ENCODE measurements around the gene STEAP1B.

The STEAP1B gene

DNA sequence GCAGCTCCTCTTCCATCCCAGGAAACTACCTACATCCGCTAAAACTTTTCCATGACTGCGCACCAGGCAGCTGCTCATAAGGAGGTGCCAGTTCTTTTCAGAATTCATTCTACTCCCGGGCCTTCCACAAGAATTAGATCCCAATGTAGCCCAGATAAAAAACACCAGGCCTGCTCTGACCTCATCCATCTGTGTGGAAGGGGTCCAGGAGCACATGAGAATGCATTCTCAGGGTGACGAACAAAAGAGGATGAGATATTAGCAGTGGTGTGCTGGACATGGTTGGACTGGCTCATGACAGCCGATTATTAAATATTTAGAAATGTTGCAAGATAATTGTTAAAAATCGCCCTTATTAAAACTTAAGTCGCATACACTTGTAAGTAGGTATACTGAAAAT is 43.2 kb upstream of the STEAP1B start:
- Histone ChIP-seq H3K79me2 (ENCODE audit: insufficient read depth, low read length) (no peaks in the 10 kb centered on the region), H3K4me3 (ENCODE audit: insufficient read depth, low read length, poor library complexity, severe bottlenecking) (no peak overlapping the region), H2AFZ (ENCODE audit: low read depth, low read length, severe bottlenecking) (no peak overlapping the region), H3K9me2 (replicated peaks; ENCODE audit: insufficient read depth, low read length) (no peaks in the 10 kb centered on the region), H3K4me2 (ENCODE audit: low read depth, low read length, poor library complexity, severe bottlenecking) (no peak overlapping the region), H3K9me3 (ENCODE audit: insufficient read depth, low read length) (no peaks in the 10 kb centered on the region), H3K27me3 (ENCODE audit: low read length) (no peaks in the 10 kb centered on the region), H4K20me1 (ENCODE audit: low read depth, low read length) (no peaks in the 10 kb centered on the region), H3K9ac (ENCODE audit: low read length) (no peak overlapping the region), H3F3A (ENCODE audit: insufficient read depth) (no peaks in the 10 kb centered on the region), H3K36me3 (ENCODE audit: low read length) (no peaks in the 10 kb centered on the region), H3K27ac (ENCODE audit: low read depth, low read length) (no peak overlapping the region)
- TF ChIP-seq EZH2phosphoT487 (conservative IDR thresholded peaks at IDR 0.05; ENCODE audit: low read length): no peak
- TF ChIP-seq, protein P1, sequence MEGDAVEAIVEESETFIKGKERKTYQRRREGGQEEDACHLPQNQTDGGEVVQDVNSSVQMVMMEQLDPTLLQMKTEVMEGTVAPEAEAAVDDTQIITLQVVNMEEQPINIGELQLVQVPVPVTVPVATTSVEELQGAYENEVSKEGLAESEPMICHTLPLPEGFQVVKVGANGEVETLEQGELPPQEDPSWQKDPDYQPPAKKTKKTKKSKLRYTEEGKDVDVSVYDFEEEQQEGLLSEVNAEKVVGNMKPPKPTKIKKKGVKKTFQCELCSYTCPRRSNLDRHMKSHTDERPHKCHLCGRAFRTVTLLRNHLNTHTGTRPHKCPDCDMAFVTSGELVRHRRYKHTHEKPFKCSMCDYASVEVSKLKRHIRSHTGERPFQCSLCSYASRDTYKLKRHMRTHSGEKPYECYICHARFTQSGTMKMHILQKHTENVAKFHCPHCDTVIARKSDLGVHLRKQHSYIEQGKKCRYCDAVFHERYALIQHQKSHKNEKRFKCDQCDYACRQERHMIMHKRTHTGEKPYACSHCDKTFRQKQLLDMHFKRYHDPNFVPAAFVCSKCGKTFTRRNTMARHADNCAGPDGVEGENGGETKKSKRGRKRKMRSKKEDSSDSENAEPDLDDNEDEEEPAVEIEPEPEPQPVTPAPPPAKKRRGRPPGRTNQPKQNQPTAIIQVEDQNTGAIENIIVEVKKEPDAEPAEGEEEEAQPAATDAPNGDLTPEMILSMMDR (IDR thresholded peaks at IDR 0.05; ENCODE audit: insufficient read depth, low read length, poor library complexity, severe bottlenecking): no peak

DNA sequence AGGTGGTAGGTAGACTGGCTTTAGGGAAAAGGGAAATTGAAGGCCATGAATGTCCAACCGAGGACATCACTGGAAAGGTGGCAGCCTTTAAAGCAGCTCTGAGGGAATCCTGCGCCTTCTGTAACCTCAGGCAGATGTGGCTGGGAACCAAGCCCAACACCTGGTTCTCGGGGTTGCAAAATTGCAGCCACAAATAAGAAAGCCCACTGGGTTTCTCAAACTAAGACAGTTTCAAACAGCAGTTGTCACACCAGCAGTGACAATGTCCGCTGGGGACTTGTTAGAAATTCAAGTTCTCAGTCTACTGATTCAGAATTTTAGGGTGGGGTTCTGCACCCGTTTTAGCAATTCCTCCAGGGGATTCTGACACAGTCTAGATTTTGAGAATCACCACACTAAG is 42.7 kb upstream of the STEAP1B start:
- Histone ChIP-seq H3F3A (ENCODE audit: insufficient read depth) (no peaks in the 10 kb centered on the region), H2AFZ (ENCODE audit: low read depth, low read length, severe bottlenecking) (no peak overlapping the region), H3K36me3 (ENCODE audit: low read length) (no peaks in the 10 kb centered on the region), H3K9me3 (ENCODE audit: insufficient read depth, low read length) (no peaks in the 10 kb centered on the region), H3K9ac (ENCODE audit: low read length) (no peak overlapping the region), H3K79me2 (ENCODE audit: insufficient read depth, low read length) (no peaks in the 10 kb centered on the region), H3K9me2 (replicated peaks; ENCODE audit: insufficient read depth, low read length) (no peaks in the 10 kb centered on the region), H3K27me3 (ENCODE audit: low read length) (no peaks in the 10 kb centered on the region), H3K27ac (ENCODE audit: low read depth, low read length) (no peak overlapping the region), H4K20me1 (ENCODE audit: low read depth, low read length) (no peaks in the 10 kb centered on the region), H3K4me3 (ENCODE audit: insufficient read depth, low read length, poor library complexity, severe bottlenecking) (no peak overlapping the region), H3K4me2 (ENCODE audit: low read depth, low read length, poor library complexity, severe bottlenecking) (no peak overlapping the region)
- TF ChIP-seq, protein P1 (IDR thresholded peaks at IDR 0.05; ENCODE audit: insufficient read depth, low read length, poor library complexity, severe bottlenecking): no peak
- TF ChIP-seq EZH2phosphoT487 (conservative IDR thresholded peaks at IDR 0.05; ENCODE audit: low read length): no peak

GRCh38 chr7:22542254-22542653 is 42.3 kb upstream of the STEAP1B start:
- Histone ChIP-seq H3K79me2 (ENCODE audit: insufficient read depth, low read length) (no peaks in the 10 kb centered on the region), H3K9me3 (ENCODE audit: insufficient read depth, low read length) (no peaks in the 10 kb centered on the region), H3F3A (ENCODE audit: insufficient read depth) (no peaks in the 10 kb centered on the region), H3K36me3 (ENCODE audit: low read length) (no peaks in the 10 kb centered on the region), H3K9ac (ENCODE audit: low read length) (no peak overlapping the region), H3K4me2 (ENCODE audit: low read depth, low read length, poor library complexity, severe bottlenecking) (no peak overlapping the region), H3K9me2 (replicated peaks; ENCODE audit: insufficient read depth, low read length) (no peaks in the 10 kb centered on the region), H2AFZ (ENCODE audit: low read depth, low read length, severe bottlenecking) (no peak overlapping the region), H3K27ac (ENCODE audit: low read depth, low read length) (no peak overlapping the region), H3K27me3 (ENCODE audit: low read length) (no peaks in the 10 kb centered on the region), H4K20me1 (ENCODE audit: low read depth, low read length) (no peaks in the 10 kb centered on the region), H3K4me3 (ENCODE audit: insufficient read depth, low read length, poor library complexity, severe bottlenecking) (no peak overlapping the region)
- TF ChIP-seq, protein P1 (IDR thresholded peaks at IDR 0.05; ENCODE audit: insufficient read depth, low read length, poor library complexity, severe bottlenecking): no peak
- TF ChIP-seq EZH2phosphoT487 (conservative IDR thresholded peaks at IDR 0.05; ENCODE audit: low read length): no peak

Measured in SU-DHL-6 (cell line).